Superior temporal gyrus (tissue), 1 donor: Measurements from ENCODE around the gene CTSK.
"Not testable (repeated sequence)": the region's sequence is repeated elsewhere in the genome, so short reads cannot be mapped to it uniquely, and the experiment has no call there.

Source experiments
- DNase-seq: peaks from one replicate; pipeline ENCODE4 v3.0.0-alpha.2; 2016; ENCODE audit errors: extremely low spot score

Gene CTSK

DNA sequence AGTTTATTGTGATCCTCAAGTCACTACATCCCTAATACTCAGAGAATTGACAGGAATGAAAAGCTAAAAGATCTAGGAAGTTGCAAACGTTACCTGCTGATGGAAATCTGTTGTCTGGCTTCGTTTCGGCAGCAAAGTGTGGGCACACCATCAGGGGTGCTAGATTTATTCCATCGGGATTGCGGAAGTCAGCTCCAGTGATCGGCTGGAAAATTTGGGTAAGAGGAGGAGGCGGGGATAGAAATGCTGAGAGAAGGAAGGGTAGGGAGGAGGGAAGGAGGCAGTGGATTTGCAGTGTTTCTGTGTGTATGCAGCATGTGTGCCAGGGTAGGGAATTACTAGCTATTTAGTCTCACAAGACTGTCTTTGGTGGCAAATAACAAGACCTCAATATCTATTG lies at the start of gene CTSK:
TSS of gene CTSK (minus strand) at position 140 of the 400 bp plus-strand sequence. CDS start 1,455 bp downstream, outside the sequence.
- peak; percentile 33 for DNase-seq

DNA sequence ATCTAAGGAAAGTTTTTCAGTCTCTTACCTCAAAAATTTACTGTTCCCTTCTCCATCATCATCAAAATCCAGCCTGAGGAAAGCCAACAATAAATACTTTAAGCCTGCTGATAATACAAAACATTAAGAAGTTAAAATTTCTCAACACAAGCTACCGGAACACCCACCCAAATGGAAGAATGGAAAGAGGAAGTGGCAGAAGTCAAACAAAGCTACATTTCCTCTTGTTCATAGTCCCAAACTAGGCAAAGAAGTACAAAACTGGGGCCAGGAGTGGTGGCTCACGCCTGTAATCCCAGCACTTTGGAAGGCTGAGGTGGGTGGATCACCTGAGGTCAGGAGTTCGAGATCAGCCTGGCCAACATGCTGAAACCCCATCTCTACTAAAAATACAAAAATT lies 44.7 kb upstream of the CTSK start:
- not testable (repeated sequence) for DNase-seq

DNA sequence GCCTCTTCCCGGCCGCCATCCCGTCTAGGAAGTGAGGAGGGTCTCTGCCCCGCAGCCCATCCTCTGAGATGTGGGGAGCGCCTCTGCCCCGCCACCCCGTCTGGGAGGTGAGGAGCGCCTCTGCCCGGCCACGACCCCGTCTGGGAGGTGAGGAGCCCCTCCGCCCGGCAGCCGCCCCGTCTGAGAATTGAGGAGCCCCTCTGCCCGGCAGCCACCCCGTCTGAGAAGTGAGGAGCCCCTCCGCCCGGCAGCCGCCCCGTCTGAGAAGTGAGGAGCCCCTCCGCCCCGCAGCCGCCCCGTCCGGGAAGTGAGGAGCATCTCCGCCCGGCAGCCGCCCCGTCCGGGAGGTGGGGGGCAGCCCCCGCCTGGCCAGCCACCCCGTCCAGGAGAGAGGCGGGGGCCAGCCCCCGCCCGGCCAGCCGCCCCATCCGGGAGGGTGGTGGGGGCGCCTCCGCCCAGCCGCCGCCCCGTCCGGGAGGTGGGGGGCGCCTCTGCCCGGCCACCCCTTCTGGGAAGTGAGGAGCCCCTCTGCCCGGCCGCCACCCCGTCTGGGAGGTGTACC lies 42.8 kb upstream of the CTSK start:
- DNase-seq: not testable (repeated sequence)

DNA sequence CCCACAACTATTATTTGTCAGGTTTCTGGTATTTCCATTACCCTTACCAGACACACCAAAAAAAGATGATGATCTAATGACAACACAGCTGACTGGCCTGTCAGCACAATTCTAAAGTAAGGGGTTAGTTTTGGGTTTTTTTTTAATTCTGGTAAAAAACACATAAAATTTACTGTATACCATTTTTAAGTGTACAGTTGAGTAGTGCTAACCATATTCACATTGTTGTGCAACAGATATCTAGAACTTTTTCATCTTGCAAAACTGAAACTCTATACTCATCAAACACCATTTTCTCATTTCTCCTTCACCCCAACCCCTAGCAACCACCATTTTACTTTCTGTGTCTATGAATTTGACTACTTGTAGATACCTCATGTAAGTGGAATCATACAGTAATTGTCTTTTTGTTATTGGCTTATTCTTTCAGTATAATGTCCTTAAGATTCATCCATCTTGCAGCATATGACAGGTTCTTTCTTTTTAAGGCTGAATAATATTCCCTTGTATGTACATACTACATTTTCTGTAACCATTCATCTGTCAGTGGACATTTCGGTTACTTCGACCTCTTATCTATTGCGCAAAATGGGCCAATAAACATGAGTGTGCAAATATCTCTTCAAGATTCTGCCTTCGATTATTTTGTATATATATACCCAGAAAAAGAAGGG lies 38.5 kb upstream of the CTSK start:
- no peak for DNase-seq

- no peak for DNase-seq
These were observed 35.4 kb upstream of the CTSK start for GRCh38 chr1:150843474-150843873.

- no peak for DNase-seq
These were observed 34.9 kb upstream of the CTSK start for GRCh38 chr1:150842964-150843363.

DNA sequence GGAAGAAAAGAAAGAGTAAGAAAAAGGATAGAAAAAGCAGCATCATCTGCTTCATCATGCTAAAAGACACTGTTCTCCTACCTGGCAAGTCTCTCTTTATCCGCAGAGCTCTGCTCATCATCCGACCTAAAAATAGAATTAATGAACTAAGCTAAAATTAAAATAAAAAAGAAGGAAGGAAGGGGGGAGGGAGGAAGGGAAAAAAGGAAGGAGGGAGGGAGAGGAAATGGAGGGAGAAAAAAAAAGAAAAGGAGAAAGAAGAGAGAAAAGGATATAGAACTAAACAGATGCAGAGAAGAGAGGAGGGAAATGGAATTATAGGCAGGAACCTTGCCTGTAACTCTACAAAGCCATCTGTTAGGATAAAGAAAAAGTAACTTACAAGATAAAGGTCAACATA lies 34.3 kb upstream of the CTSK start:
- DNase-seq: no peak

- no peak for DNase-seq
These were observed 33.6 kb upstream of the CTSK start for GRCh38 chr1:150841626-150842025.

- DNase-seq: not testable (repeated sequence)
These were observed 32.8 kb upstream of the CTSK start for GRCh38 chr1:150840850-150841249.

- DNase-seq: no peak
These were observed 28.2 kb upstream of the CTSK start for GRCh38 chr1:150836129-150836773.

- DNase-seq: not testable (repeated sequence)
These were observed 25.9 kb upstream of the CTSK start for GRCh38 chr1:150833961-150834360.

GRCh38 chr1:150832597-150832996 lies 24.5 kb upstream of the CTSK start:
- no peak for DNase-seq

DNA sequence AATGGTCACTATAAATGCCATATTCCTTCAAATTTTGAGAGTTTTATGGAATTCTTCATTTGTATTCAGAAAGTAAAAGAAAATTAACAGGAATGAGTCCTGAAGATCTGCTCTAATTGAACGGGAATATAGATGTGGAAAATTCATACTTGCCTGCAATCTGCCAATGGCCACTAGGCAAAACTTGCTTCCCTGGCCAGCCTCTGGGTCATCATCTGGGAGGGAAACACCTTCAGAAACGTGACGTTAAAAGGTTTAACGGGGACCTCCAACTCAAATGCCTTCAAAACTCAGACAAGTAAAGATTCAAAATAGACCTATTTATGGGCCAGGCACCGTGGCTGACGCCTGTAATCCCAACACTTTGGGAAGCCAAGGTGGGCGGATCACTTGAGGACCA lies 21.7 kb upstream of the CTSK start:
- DNase-seq: no peak

GRCh38 chr1:150826299-150826698 lies 18.2 kb upstream of the CTSK start:
- no peak for DNase-seq

DNA sequence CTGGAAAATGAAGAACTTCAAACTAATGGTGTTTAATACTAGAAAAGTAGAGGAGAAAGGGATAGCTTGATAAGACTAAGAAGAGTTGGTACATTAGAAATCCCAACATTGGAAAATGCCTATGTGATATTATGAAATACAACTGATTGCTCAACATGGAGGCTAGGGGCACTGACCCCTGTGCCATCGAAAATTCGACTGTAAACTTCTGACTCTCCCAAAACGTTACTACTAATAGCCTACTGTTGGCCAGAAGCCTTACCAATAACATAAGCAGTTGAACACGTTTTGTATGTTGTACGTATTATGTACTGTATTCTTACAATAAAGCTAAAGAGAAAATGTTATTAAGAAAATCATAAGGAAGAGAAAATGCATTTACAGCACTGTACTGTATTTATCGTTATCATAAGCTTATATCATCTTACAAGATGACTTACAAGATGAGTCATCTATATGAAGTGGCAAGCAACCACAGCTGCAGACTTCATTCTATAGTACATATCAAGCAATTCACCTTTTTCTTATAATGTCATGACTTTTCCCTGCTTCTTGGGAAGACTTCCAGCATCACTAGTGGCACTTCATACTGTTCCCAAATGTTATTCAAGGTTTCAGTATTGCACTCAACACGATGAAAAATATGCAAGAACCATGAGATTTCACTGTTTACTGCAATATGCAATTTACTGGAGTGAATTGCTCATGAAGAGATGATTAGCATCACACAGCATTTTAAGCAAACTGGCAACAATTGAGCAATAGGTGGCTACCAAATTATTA lies 12.9 kb upstream of the CTSK start:
- no peak for DNase-seq

- no peak for DNase-seq
These were observed 7.8 kb upstream of the CTSK start for GRCh38 chr1:150815871-150816270.

DNA sequence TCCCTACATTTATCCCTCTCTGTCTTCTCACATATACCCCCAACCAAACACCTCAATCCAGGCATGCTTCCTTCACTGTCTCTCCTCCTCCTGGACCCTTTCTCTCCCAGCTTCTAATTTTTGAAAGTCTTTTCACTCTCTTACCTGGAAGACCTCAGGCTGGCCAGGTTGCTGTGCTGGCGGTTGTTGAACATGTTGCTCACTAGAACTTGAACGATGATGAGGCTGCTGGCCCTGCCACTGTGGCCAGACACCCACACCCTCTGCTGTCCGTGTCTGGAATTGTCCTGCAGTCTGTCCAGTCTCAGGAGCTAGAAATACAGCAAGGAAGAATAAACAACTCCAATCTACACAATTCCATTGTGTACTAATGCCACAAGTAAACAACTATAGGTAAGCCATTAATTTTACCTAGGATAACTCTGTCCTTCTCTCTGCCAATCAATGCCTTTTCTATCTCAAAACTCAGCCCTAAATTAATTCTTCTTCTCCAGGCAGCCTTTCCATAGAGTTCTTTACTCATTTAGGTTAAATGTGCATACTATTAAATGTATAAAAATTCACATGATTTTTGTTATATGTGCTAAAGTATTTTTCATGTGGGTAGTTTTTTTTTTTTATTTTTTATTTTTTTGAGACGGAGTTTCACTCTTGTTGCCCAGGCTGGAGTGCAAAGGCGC lies 5.1 kb upstream of the CTSK start:
- no peak for DNase-seq

DNA sequence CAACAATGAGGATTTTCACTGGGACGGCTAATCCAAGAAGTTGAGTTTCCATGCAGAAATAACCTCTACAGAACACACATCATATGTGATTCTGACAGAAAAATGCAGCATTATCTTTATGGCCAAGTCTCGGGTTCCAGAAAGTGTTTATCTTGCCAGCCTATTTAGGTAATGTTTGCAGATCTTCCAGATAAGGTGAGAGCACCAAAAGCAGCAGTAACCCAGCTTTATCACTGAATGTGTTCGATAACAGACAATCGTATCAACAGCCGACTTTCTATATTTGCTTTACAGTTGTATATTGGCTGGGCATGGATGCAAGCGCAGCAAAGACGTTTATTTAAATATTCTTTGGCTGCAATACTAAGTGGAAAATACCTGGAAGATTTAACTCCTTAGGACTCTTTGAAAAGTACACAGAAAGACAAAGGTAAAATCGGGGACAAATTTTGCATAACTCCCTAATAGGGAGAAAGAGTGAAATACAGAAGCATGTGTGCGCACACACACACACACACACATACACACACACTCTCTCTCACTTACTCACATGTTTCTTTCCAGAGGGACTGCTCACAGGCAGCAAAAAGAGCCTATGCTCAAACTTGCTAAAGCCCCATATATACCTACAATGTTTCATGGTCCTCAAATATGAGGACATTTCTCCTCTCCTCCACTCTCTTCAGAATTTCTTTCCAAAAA lies 3.0 kb upstream of the CTSK start:
- no peak for DNase-seq

DNA sequence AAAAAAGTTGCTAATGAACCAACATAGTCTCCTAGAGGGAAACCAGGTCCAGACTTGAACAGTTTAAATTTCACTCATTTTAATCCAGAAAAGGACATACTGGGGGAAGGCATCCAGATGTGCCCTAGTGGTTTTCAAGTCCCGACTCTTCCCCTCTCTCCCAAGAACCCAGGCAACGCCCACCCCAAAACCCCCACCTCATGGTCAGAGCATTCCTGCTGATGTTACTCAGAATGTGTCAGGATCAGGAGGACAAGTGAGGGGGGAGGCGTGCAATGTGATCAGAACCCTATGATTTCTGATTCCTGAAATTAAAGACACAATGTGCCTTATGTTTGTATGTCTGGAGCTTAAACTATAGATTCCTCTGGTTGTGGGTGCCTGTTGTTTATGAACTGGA lies 1.6 kb upstream of the CTSK start:
- DNase-seq: no peak

DNA sequence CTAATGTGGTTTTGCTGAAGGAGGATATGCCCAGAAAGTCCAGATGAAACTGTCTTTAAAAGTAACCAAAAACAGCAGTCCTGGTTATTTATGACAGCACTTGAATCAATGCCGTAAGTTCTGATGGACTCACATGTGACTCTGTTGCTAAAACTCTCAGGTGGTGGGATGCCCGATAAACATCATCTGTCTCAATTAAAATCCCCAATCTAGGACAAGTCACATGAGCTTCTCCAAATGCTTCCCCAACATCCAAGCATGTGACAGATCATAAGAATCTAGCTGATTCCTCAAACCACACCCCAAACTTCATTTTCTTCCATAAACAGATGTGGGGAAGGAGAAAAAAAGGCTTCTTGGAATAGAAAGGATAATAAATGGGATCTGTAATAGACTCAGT lies 786 bp upstream of the CTSK start:
- no peak for DNase-seq
